ENCODE results near the gene TYSND1.

GRCh38 chr10:70166394-70166793 is 19.9 kb upstream of the TYSND1 start:
- TF ChIP-seq CTCF (IDR thresholded peaks at IDR 0.05; ENCODE audit: low read depth, low read length, poor library complexity, severe bottlenecking) (no peak), EZH2phosphoT487 (IDR thresholded peaks at IDR 0.05; ENCODE audit: borderline replicate concordance, low read length) (no peak)

Data from DOHH2 (cell line).